Measurements from ENCODE around the gene VSNL1.
"Not testable (repeated sequence)": the region's sequence is repeated elsewhere in the genome, so short reads cannot be mapped to it uniquely, and the experiment has no call there.

The VSNL1 gene

DNA sequence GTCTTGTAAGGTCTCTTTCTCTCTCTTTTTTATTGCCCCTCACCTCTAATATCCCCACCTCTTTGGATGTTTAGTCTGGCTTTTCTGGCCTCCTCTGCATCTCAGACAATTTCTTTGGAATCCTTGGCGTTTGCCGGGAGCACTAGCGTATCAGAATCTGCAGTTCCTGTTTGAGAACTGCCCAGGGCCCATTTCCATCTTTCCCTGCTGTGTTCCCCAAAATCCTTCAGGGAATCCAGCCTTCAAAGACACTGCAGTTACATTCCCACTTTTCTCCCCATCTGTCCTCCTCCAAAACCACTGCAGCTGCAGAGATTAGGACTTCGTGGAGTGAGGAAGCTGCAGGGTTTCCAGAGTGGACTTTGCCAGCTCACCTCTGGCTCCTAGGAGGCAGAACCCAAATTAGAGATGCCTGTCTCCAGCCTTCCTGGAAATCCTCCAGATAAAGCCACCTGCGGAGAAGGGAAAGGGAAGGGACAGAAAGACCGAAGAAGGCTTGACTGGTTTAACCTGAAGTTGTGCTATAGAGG, 2.7 kb downstream of the VSNL1 start:
- DNase-seq = no peak

GRCh38 chr2:17543848-17544247, 3.4 kb downstream of the VSNL1 start:
- DNase-seq = no peak

DNA sequence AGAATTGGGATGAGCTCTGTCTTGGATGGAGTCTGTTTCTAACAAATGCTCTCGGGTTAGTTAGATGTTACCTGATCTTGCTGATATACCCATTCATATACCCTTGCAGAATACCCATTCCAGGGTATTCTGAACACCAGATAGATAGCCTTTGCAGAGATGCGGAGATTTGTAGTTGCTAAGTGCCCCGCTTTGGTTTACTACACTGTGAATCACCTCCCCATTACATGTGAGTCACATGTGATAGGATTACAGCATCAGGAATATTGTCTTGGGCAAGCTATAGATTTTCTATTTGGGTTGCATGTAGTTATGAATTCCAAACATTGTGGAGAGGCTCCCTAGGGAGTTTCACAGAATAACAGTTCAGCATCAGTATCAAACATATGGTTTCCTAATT, 3.8 kb downstream of the VSNL1 start:
- no peak for DNase-seq

DNA sequence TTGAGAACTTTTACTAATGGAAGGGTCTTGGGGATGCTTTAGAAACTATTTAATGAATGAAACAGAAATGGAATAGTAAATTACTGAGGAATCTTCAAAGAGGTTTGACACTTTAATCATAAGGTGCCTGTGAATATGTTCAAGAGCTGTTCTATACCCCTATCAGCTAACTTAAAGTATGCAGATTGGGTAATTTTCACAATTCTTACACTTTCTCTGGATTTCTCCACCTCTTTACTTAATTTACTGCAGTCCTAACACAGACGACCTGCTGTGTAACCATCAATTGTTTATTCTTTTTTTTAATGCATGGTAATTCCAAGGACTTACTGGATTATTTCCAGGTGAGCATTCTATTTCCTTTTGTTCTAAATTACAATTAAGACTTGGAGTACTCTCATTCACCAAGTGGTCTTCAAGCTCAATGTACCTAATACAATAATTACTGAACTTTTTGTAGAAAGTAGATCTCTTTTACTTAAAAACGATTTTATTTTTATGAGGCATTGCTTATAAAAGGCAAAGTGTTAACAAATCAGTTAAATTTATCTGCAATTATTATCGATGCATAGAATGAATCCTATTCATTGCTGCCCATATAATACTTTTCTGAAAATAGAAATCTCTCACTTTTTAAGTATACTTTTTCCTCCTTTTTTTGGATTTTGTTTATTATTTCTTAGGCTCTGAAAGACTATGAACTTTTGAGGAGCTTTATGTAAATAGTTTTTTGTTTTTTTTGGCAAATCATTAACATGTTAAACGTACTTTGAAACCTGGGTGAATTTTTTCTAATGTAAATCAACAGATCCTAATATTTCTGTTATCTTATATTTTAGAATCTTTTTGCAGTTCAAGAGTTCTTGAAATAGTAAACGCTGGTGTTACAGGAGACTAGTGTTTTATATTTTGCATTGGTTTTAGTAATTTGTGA, 5.5 kb downstream of the VSNL1 start:
- DNase-seq = no peak

DNA sequence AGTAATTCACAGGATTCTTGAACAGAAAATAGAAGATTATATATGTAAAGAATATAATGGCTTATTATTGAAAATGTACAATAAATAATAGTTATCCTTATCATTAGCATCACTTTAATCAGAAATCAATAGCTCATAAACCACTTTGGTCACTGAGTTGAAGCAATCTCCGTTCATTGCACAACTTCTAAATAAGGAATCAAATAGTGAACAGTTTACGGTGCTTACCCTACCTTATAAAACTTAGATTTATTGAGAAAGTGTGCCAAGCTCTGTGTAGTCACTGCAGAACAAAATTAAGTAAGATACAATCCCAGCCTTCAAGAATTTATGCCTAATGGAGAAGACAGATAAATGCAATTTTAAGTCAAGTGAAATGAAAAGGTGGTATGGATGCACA, 6.7 kb downstream of the VSNL1 start:
- DNase-seq = no peak

- DNase-seq = no peak
Observed at GRCh38 chr2:17547737-17548136, 7.2 kb downstream of the VSNL1 start.

- no peak for DNase-seq
Observed at GRCh38 chr2:17550907-17551306, 10.4 kb downstream of the VSNL1 start.

DNA sequence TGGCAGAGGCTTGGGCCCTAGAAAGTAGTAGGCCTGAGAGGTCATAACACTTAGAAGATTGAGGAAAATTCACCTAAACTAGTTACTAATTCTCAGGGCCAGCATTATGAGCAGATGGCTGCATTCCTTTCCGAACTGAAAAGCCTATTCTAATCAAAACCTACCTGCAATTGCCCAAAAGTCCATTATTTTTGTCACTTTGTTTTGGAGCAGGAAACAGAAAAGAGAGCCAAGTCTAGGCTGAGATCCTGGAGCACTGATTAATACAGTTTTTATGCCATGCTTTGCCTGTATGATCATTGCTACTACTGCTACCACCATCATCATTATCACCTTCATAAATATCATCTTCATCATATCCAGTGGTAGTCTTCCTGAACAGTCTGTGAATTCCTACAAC, 14.7 kb downstream of the VSNL1 start:
- no peak for DNase-seq

- no peak for DNase-seq
Observed at GRCh38 chr2:17557596-17557995, 17.1 kb downstream of the VSNL1 start.

DNA sequence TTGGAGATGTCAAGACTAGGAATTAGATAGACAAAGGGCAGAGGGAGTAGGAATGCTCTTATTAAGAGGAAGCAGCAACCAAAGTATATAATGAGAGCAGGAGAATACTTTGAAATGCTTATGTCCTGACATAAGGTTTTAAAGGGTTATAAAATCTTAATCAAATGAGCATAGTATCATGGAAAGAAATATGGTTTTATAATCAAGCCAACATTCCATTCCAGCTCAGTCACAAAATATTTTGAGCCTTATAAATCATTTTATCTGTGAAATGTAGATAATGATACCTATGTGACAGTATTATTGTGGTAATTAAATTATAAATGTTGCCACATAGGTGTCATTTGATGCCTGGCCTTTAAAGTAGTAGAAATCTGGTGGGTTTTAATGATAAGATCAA, 17.6 kb downstream of the VSNL1 start:
- DNase-seq = no peak

- no peak for DNase-seq
Observed at GRCh38 chr2:17558878-17559277, 18.4 kb downstream of the VSNL1 start.

GRCh38 chr2:17565726-17566125, 25.2 kb downstream of the VSNL1 start:
- DNase-seq = not testable (repeated sequence)

- no peak for DNase-seq
Observed at GRCh38 chr2:17571681-17572080, 31.2 kb downstream of the VSNL1 start.

- DNase-seq = no peak
Observed at GRCh38 chr2:17573085-17573803, 32.7 kb downstream of the VSNL1 start.

DNA sequence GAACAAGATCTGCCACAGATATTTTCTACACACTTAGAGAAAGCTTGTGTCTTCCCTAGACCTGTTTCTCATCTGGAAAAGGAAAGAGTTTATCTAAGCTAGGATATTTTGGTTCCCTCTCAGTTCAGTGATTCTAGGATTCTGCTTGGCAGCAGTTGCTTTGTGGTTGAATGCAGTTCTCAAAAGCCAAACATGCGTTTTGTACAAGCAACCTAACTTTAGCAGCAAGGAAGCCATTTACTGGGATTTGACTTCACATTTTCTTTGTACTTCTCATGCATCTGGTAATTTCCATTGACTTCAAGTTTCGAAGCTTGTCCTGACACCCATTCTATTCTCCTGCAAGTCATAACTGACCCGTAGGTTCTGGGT, 33.3 kb downstream of the VSNL1 start:
- DNase-seq = no peak

DNA sequence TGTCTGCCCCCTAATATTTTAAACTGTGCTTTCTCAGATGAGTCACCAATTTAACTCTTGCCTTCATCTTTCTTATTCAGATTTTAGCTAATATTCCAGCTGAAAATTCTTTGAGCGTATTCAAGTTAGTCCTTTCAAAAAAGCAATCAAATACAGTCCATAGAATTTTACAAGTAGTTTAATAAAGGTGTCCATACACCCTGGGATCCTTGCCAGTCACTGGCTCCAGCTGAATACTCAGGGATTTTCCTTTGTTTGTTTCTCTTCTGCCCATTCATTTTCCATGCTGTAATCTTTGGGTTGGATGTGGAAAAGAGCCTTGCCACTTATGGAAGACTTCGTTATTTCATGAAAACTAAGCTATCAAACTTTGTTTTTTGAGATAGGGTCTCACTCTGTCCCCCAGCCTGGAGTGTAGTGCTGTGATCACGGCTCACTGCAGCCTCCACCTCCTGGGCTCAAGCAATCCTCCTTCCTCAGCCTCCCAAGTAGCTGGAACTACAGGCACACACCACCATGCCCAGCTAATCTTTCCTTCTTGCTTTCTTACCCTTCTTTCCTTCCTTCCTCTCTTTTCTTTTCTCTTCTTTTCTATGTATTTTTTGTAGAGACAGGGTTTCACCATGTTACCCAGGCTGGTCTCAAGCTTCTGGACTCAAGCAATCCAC, 34.0 kb downstream of the VSNL1 start:
- DNase-seq = no peak

- DNase-seq = no peak
Observed at GRCh38 chr2:17576802-17577201, 36.3 kb downstream of the VSNL1 start.

GRCh38 chr2:17578466-17578928, 38.0 kb downstream of the VSNL1 start:
- no peak for DNase-seq

- DNase-seq = no peak
Observed at GRCh38 chr2:17579605-17580318, 39.3 kb downstream of the VSNL1 start.

GRCh38 chr2:17580319-17580715, 39.8 kb downstream of the VSNL1 start:
- DNase-seq = no peak

DNA sequence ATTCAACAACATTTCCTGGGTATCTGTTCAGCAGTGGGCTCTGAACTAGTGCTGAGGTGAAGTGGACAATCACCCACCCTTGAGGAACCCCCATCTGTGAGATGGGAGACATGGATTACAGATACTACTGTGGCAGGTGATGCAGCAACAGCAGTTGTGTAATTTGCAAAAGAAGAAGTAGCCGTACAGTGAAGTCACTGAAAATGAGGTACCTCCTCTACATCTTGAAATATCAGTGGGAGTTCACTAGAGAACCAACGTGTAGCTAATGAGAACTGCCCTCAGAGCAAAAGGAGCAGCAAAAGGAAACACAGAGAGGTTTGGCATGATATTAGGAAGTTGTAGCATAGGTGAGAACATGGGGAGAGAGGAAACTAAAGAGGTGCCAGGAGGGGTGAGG, 41.3 kb downstream of the VSNL1 start:
- DNase-seq = no peak

DNA sequence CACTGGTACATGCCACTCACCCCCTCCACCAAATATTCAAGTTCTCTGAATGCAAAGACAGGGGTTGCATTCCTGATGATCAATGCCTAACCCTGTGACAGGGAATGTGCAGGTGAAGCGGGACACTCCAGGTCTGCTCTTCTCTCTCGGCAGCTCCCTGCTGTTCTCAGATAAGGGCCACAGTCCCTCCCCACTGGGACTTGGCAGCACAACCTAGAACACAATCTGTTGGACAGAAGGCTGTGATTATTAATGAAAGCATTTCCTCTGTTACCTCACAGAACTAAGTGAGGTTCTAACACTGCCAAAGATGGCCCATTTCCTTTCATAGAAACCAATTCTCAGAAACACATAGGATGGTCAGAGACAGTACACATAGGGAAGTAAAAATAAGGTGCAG, 42.7 kb downstream of the VSNL1 start:
- no peak for DNase-seq

GRCh38 chr2:17583646-17584045, 43.1 kb downstream of the VSNL1 start:
- no peak for DNase-seq

Data from activated T-cell treated with anti-CD3 and anti-CD28 coated beads for 4 hours (primary cell).